DOHH2 (cell line): ENCODE results near the gene MED13.

Experiments used
- H3F3A ChIP-seq: fragments of 200-600 bp; sonication (generic), shearing (Covaris generic); 2 replicates; pipeline ENCODE4 v1.6.0; 2016; ENCODE audit warnings: antibody characterized with exemption, mild to moderate bottlenecking; ENCODE audit not compliant: control insufficient read depth, insufficient read depth
- H3K27ac ChIP-seq: fragments of 200-600 bp; sonication (generic); 2 replicates; pipeline ENCODE4 v1.5.1; 2014; ENCODE audit warnings: low read depth, mild to moderate bottlenecking, low read length, moderate library complexity
- H3K27me3 ChIP-seq: fragments of 200-600 bp; sonication (generic); 2 replicates; pipeline ENCODE4 v1.6.1; 2014; ENCODE audit warnings: mild to moderate bottlenecking, low read length, mixed read lengths; ENCODE audit not compliant: control insufficient read depth
- H3K36me3 ChIP-seq: fragments of 200-600 bp; sonication (generic); 2 replicates; pipeline ENCODE4 v1.6.1; 2014; ENCODE audit warnings: mild to moderate bottlenecking, low read length, moderate library complexity, mixed read lengths; ENCODE audit not compliant: control insufficient read depth
- H3K4me1 ChIP-seq: fragments of 200-600 bp; sonication (generic); 2 replicates; pipeline ENCODE4 v1.6.1; 2014; ENCODE audit warnings: mild to moderate bottlenecking, low read length, mixed read lengths; ENCODE audit not compliant: control insufficient read depth
- H3K4me2 ChIP-seq: fragments of 200-600 bp; sonication (generic); 2 replicates; pipeline ENCODE4 v1.6.0; 2014; ENCODE audit warnings: mild to moderate bottlenecking, low read length, moderate library complexity
- H3K4me3 ChIP-seq: fragments of 200-600 bp; sonication (generic); 2 replicates; pipeline ENCODE4 v1.5.1; 2014; ENCODE audit warnings: mild to moderate bottlenecking, low read length, mixed read lengths
- H3K79me2 ChIP-seq: fragments of 200-600 bp; sonication (generic); 2 replicates; pipeline ENCODE4 v1.6.1; 2014; ENCODE audit warnings: mild to moderate bottlenecking, low read length, mixed read lengths; ENCODE audit not compliant: control insufficient read depth
- H3K9me2 ChIP-seq: fragments of 200-600 bp; sonication (generic); replicated peaks from 2 replicates; pipeline ENCODE4 v1.6.1; 2014; ENCODE audit warnings: mild to moderate bottlenecking, low read length, mixed read lengths; ENCODE audit not compliant: control insufficient read depth
- H3K9me3 ChIP-seq: fragments of 200-600 bp; sonication (generic); 2 replicates; pipeline ENCODE4 v1.6.1; 2014; ENCODE audit warnings: antibody characterized with exemption, low read length, mixed read lengths; ENCODE audit not compliant: control insufficient read depth, insufficient read depth
- H4K20me1 ChIP-seq: fragments of 200-600 bp; sonication (generic); 2 replicates; pipeline ENCODE4 v1.6.0; 2014; ENCODE audit warnings: low read depth, mild to moderate bottlenecking, antibody characterized with exemption, low read length, moderate library complexity; ENCODE audit not compliant: control insufficient read depth, insufficient read depth
- CTCF ChIP-seq: fragments of 200-600 bp; sonication (generic); IDR thresholded peaks from one replicate; pipeline ENCODE4 v1.5.1; 2014; ENCODE audit warnings: antibody characterized with exemption, mild to moderate bottlenecking, low read depth, low read length; ENCODE audit not compliant: poor library complexity, severe bottlenecking
- EZH2phosphoT487 ChIP-seq: fragments of 200-600 bp; sonication (generic); IDR thresholded peaks from 2 replicates; pipeline ENCODE4 v1.6.1; 2017; ENCODE audit warnings: borderline replicate concordance, mild to moderate bottlenecking, antibody characterized with exemption, low read length, moderate library complexity, mixed read lengths

The MED13 gene

GRCh38 chr17:62064791-62065563, at the start of gene MED13:
Gene MED13 (minus strand): TSS chr17:62065278. CDS start chr17:62065205, 73 bp downstream.
- Histone ChIP-seq H3K4me3 (peak within 1 kb of the TSS; percentile 81), H3K27ac (peak within 1 kb of the TSS; percentile 63), H3K4me1 (peaks cover 30% of the 10 kb centered on the region), H3F3A (no peaks in the 10 kb centered on the region), H3K4me2 (peak within 1 kb of the TSS; percentile 84), H3K27me3 (no peaks in the 10 kb centered on the region), H3K36me3 (peaks cover 39% of the 10 kb centered on the region), H3K9me3 (no peaks in the 10 kb centered on the region), H3K9me2 (no peaks in the 10 kb centered on the region), H3K79me2 (peaks cover 57% of the 10 kb centered on the region), H4K20me1 (peaks cover 28% of the 10 kb centered on the region)
- TF ChIP-seq CTCF (no peak), EZH2phosphoT487 (no peak)

- Histone ChIP-seq H4K20me1 (no peaks in the 10 kb centered on the region), H3K4me2 (no peak overlapping the region)
These were observed 47.2 kb upstream of the MED13 start for GRCh38 chr17:62112229-62112628.

GRCh38 chr17:62111562-62112171, 46.6 kb upstream of the MED13 start:
- H3K4me1 ChIP-seq, result no peaks in the 10 kb centered on the region
- no peaks in the 10 kb centered on the region for H3F3A ChIP-seq
- no peaks in the 10 kb centered on the region for H3K36me3 ChIP-seq
- H3K79me2 ChIP-seq, result no peaks in the 10 kb centered on the region
- no peak overlapping the region for H3K27ac ChIP-seq
- no peaks in the 10 kb centered on the region for H3K27me3 ChIP-seq
- no peaks in the 10 kb centered on the region for H4K20me1 ChIP-seq
- no peak overlapping the region for H3K4me3 ChIP-seq
- no peaks in the 10 kb centered on the region for H3K9me3 ChIP-seq
- H3K9me2 ChIP-seq, result no peaks in the 10 kb centered on the region
- no peak overlapping the region for H3K4me2 ChIP-seq
- TF ChIP-seq EZH2phosphoT487, result no peak
- TF ChIP-seq CTCF, result no peak

More at GRCh38 chr17:62112229-62112628, 47.2 kb upstream of the MED13 start:
- Histone ChIP-seq H3F3A (no peaks in the 10 kb centered on the region), H3K27me3 (no peaks in the 10 kb centered on the region), H3K4me1 (no peaks in the 10 kb centered on the region), H3K4me3 (no peak overlapping the region), H3K27ac (no peak overlapping the region), H3K79me2 (no peaks in the 10 kb centered on the region), H3K9me3 (no peaks in the 10 kb centered on the region), H3K36me3 (no peaks in the 10 kb centered on the region), H3K9me2 (no peaks in the 10 kb centered on the region)
- TF ChIP-seq CTCF, result no peak
- TF ChIP-seq EZH2phosphoT487, result no peak
